Uterus (tissue), 4 donors: ENCODE data around the gene CDH13. TPM values are rescaled to one million over a fixed set of nuclear protein-coding genes. Genes with fewer than 3 reads are reported as not detected.

Experiments
- DNase-seq, 2 donors: peaks; one replicate each; pipeline ENCODE4 v3.0.0-alpha.2; 2019 to 2020
- H3K27ac ChIP-seq, 2 donors: fragments of 200-600 bp; sonication (generic); 1 replicate in 1 of 2; 2 replicates in 1 of 2; pipeline ENCODE4 v1.5.1; 2016 to 2018
- H3K27me3 ChIP-seq, 2 donors: fragments of 200-600 bp; sonication (generic); one replicate each; pipeline ENCODE4 v1.5.1; 2018 to 2019; ENCODE audit warnings: control low read depth in 1 of 2
- H3K36me3 ChIP-seq, 2 donors: fragments of 200-600 bp; sonication (generic); one replicate each; pipeline ENCODE4 v1.5.1; 2019; ENCODE audit warnings: control low read depth in 1 of 2
- H3K4me1 ChIP-seq, 2 donors: fragments of 200-600 bp; sonication (generic); one replicate each; pipeline ENCODE4 v1.5.1; 2018 to 2019; ENCODE audit warnings: control low read depth in 1 of 2
- H3K4me3 ChIP-seq, 2 donors: fragments of 200-600 bp; sonication (generic); 1 replicate in 1 of 2; 2 replicates in 1 of 2; pipeline ENCODE4 v1.5.1; 2018 to 2019; ENCODE audit warnings: mild to moderate bottlenecking in 1 of 2
- H3K9me3 ChIP-seq, 2 donors: fragments of 200-600 bp; sonication (generic); one replicate each; pipeline ENCODE4 v1.5.1; 2019; ENCODE audit warnings: control low read depth in 1 of 2
- CTCF ChIP-seq, 4 experiments: fragments of 200-600 bp in 2 of 4; fragments of 450-650 bp in 2 of 4; sonication (generic) in 2 of 4; IDR thresholded peaks; one replicate each; pipeline ENCODE4 v1.5.1; 2016 to 2019; ENCODE audit warnings: antibody characterized with exemption in 4 of 4, mild to moderate bottlenecking in 2 of 4, moderate library complexity in 1 of 4
- POLR2A ChIP-seq, 2 donors: fragments of 450-650 bp; IDR thresholded peaks; one replicate each; pipeline ENCODE4 v1.6.1; 2016; ENCODE audit warnings: antibody characterized with exemption in 2 of 2, mild to moderate bottlenecking in 1 of 2, moderate library complexity in 1 of 2
- intact Hi-C: fragments of 100-400 bp; cut with DNase I; formaldehyde crosslinking; loops from one replicate; pipeline ENCODE4 v1.15.1; 2023; ENCODE audit warnings: low total_unique reads
- total RNA-seq, 4 donors: library from RNA; depleted of rRNA in 3 of 4; stranded (reverse); fragments of >200 nt in 3 of 4; gene quantifications; one replicate each; pipeline versions ENCODE4 v1.1.0 to v1.2.4, GENCODE V29; 2014 to 2023
- donor health status: DM: yes; HTN: yes; CAD: no.

The CDH13 gene
- total RNA-seq, 4 donors from 2014 or later, result 49.1 to 99.4 (median 82.7) TPM

GRCh38 chr16:83200005-83200779 lies 573.4 kb downstream of the CDH13 start:
- Histone ChIP-seq H3K4me3 (no peak overlapping the region), H3K27ac (no peak overlapping the region), H3K4me1 (no peaks in the 10 kb centered on the region), H3K27me3 (no peaks in the 10 kb centered on the region), H3K36me3 (no peaks in the 10 kb centered on the region), H3K9me3 (no peaks in the 10 kb centered on the region)
- no peak for TF ChIP-seq POLR2A (IDR thresholded peaks at IDR 0.05)
- intact Hi-C loops, result no loop called here
- no peak for DNase-seq

- Histone ChIP-seq H3K36me3 (no peaks in the 10 kb centered on the region), H3K4me3 (no peak overlapping the region), H3K27me3 (no peaks in the 10 kb centered on the region), H3K27ac (no peak overlapping the region), H3K4me1 (no peaks in the 10 kb centered on the region), H3K9me3 (no peaks in the 10 kb centered on the region)
- no peak for TF ChIP-seq POLR2A (IDR thresholded peaks at IDR 0.05)
- no peak for DNase-seq
- intact Hi-C loops, result no loop called here
Measured at GRCh38 chr16:83201748-83202147, 575.0 kb downstream of the CDH13 start.

GRCh38 chr16:83205896-83206295 lies 579.1 kb downstream of the CDH13 start:
- no peaks in the 10 kb centered on the region for H3K27me3 ChIP-seq
- no peak for TF ChIP-seq POLR2A (IDR thresholded peaks at IDR 0.05)
- TF ChIP-seq CTCF (IDR thresholded peaks at IDR 0.05), result no peak
- no peak for DNase-seq
- intact Hi-C loops, result no loop called here
- H3K9me3 ChIP-seq, result no peaks in the 10 kb centered on the region
- no peak overlapping the region for H3K4me3 ChIP-seq
- H3K4me1 ChIP-seq, result no peaks in the 10 kb centered on the region
- H3K36me3 ChIP-seq, result no peaks in the 10 kb centered on the region
- H3K27ac ChIP-seq, result no peak overlapping the region

GRCh38 chr16:83206426-83206825 lies 579.7 kb downstream of the CDH13 start:
- no peak for TF ChIP-seq CTCF (IDR thresholded peaks at IDR 0.05)

GRCh38 chr16:83211711-83212110 lies 584.9 kb downstream of the CDH13 start:
- TF ChIP-seq CTCF (IDR thresholded peaks at IDR 0.05) (no peak), POLR2A (IDR thresholded peaks at IDR 0.05) (no peak)
- no peak for DNase-seq
- no peak overlapping the region for H3K27ac ChIP-seq
- H3K4me3 ChIP-seq, result no peak overlapping the region
- no peaks in the 10 kb centered on the region for H3K27me3 ChIP-seq
- H3K4me1 ChIP-seq, result no peaks in the 10 kb centered on the region
- H3K9me3 ChIP-seq, result no peaks in the 10 kb centered on the region
- intact Hi-C loops, result no loop called here
- no peaks in the 10 kb centered on the region for H3K36me3 ChIP-seq

More at GRCh38 chr16:83206426-83206825, 579.7 kb downstream of the CDH13 start:
- no peaks in the 10 kb centered on the region for H3K27me3 ChIP-seq
- H3K9me3 ChIP-seq, result no peaks in the 10 kb centered on the region
- DNase-seq, result no peak
- H3K4me1 ChIP-seq, result no peaks in the 10 kb centered on the region
- intact Hi-C loops, result no loop called here
- H3K36me3 ChIP-seq, result no peaks in the 10 kb centered on the region
- H3K27ac ChIP-seq, result no peak overlapping the region
- no peak overlapping the region for H3K4me3 ChIP-seq

- no peaks in the 10 kb centered on the region for H3K27me3 ChIP-seq
- no peak overlapping the region for H3K4me3 ChIP-seq
- H3K4me1 ChIP-seq, result no peaks in the 10 kb centered on the region
- no peaks in the 10 kb centered on the region for H3K9me3 ChIP-seq
- H3K36me3 ChIP-seq, result no peaks in the 10 kb centered on the region
- DNase-seq, result no peak
- intact Hi-C loops, result no loop called here
- H3K27ac ChIP-seq, result no peak overlapping the region
- TF ChIP-seq POLR2A (IDR thresholded peaks at IDR 0.05) (no peak), CTCF (IDR thresholded peaks at IDR 0.05) (no peak)
Measured at GRCh38 chr16:83212301-83212841, 585.6 kb downstream of the CDH13 start.
